Left ventricle myocardium inferior (tissue), 1 donor: ENCODE data around the gene ST8SIA5. TPM values are rescaled to one million over a fixed set of nuclear protein-coding genes. Genes with fewer than 3 reads are reported as not detected.

ENCODE experiments used
- DNase-seq: peaks from one replicate; pipeline ENCODE4 v3.0.0-alpha.2; 2020
- H3K27ac ChIP-seq: fragments of 200-600 bp; replicated peaks from 2 replicates; pipeline ENCODE4 v1.8.0; 2021
- H3K27me3 ChIP-seq: fragments of 200-600 bp; 2 replicates; pipeline ENCODE4 v1.8.0; 2021; ENCODE audit warnings: low read depth
- H3K36me3 ChIP-seq: fragments of 200-600 bp; 2 replicates; pipeline ENCODE4 v1.8.0; 2021
- H3K4me1 ChIP-seq: fragments of 200-600 bp; 2 replicates; pipeline ENCODE4 v1.8.0; 2021
- H3K4me3 ChIP-seq: fragments of 200-600 bp; 2 replicates; pipeline ENCODE4 v1.8.0; 2021; ENCODE audit warnings: mild to moderate bottlenecking, moderate library complexity
- H3K9me3 ChIP-seq: fragments of 200-600 bp; replicated peaks from 2 replicates; pipeline ENCODE4 v1.8.0; 2021
- intact Hi-C: fragments of 100-400 bp; cut with micrococcal nuclease; formaldehyde crosslinking; loops from one replicate; pipeline ENCODE4 v1.11.0; 2022
- total RNA-seq: library from RNA; stranded (reverse); fragmentation: NEBNext Ultra II Directional; extraction: Animal tissue kit (Norgen Biotek cat#: 25700); gene quantifications from one replicate; pipeline ENCODE4 v1.2.1, GENCODE V29; 2021
- TF ChIP-seq, protein P1 (sequence below): fragments of 200-600 bp; IDR thresholded peaks from 2 replicates; pipeline ENCODE4 v1.8.0; 2021; ENCODE audit warnings: antibody characterized with exemption, mild to moderate bottlenecking, borderline replicate concordance
- donor health status: DM: no; HTN: yes; CAD: no; lungs with severe emphysema.

ST8SIA5 gene
- total RNA-seq, 1 donor from 2014 or later = 6.2 TPM

GRCh38 chr18:46672062-46672970 lies 84.5 kb downstream of the ST8SIA5 start:
- no peak overlapping the region for H3K4me3 ChIP-seq
- TF ChIP-seq, protein P1, sequence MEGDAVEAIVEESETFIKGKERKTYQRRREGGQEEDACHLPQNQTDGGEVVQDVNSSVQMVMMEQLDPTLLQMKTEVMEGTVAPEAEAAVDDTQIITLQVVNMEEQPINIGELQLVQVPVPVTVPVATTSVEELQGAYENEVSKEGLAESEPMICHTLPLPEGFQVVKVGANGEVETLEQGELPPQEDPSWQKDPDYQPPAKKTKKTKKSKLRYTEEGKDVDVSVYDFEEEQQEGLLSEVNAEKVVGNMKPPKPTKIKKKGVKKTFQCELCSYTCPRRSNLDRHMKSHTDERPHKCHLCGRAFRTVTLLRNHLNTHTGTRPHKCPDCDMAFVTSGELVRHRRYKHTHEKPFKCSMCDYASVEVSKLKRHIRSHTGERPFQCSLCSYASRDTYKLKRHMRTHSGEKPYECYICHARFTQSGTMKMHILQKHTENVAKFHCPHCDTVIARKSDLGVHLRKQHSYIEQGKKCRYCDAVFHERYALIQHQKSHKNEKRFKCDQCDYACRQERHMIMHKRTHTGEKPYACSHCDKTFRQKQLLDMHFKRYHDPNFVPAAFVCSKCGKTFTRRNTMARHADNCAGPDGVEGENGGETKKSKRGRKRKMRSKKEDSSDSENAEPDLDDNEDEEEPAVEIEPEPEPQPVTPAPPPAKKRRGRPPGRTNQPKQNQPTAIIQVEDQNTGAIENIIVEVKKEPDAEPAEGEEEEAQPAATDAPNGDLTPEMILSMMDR = no peak
- peaks cover 8% of the 10 kb centered on the region for H3K27me3 ChIP-seq
- no peaks in the 10 kb centered on the region for H3K9me3 ChIP-seq
- no peak for DNase-seq
- no peaks in the 10 kb centered on the region for H3K4me1 ChIP-seq
- H3K27ac ChIP-seq = no peak overlapping the region
- H3K36me3 ChIP-seq = no peaks in the 10 kb centered on the region
- intact Hi-C loops = no loop called here

GRCh38 chr18:46668694-46669093 lies 88.2 kb downstream of the ST8SIA5 start:
- intact Hi-C loops = no loop called here
- Histone ChIP-seq H3K9me3 (no peaks in the 10 kb centered on the region), H3K4me1 (no peaks in the 10 kb centered on the region), H3K27ac (no peak overlapping the region), H3K27me3 (peaks cover 4% of the 10 kb centered on the region), H3K36me3 (no peaks in the 10 kb centered on the region), H3K4me3 (no peak overlapping the region)
- no peak for DNase-seq
- TF ChIP-seq, protein P1 = no peak

GRCh38 chr18:46668135-46668534 lies 88.7 kb downstream of the ST8SIA5 start:
- H3K36me3 ChIP-seq = no peaks in the 10 kb centered on the region
- no peak overlapping the region for H3K4me3 ChIP-seq
- no peaks in the 10 kb centered on the region for H3K9me3 ChIP-seq
- H3K27me3 ChIP-seq = peaks cover 4% of the 10 kb centered on the region
- TF ChIP-seq, protein P1 = no peak
- intact Hi-C loops = no loop called here
- DNase-seq = no peak
- no peaks in the 10 kb centered on the region for H3K4me1 ChIP-seq
- no peak overlapping the region for H3K27ac ChIP-seq

DNA sequence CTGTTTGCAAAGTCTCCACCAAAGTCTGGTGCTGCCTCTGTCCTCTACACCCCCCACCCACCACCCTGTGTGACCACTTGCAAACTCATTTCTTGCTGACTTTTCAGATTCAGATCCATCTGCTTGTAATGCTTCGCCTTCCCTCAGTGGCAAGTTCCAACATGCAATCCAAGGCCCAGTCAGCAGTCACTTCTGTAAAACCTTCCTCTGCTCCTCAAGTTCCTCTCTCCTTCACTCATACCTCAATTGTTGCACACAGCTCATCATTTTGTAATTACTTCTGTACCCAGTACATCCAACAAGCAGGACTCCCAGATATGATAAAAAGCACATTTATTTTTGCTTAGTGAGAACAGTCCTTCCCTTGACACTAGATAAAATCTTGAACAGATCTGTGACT lies 93.3 kb downstream of the ST8SIA5 start:
- Histone ChIP-seq H3K4me1 (no peaks in the 10 kb centered on the region), H3K9me3 (no peaks in the 10 kb centered on the region), H3K27ac (no peak overlapping the region), H3K27me3 (peaks cover 4% of the 10 kb centered on the region), H3K36me3 (no peaks in the 10 kb centered on the region), H3K4me3 (no peak overlapping the region)
- TF ChIP-seq, protein P1 = no peak
- intact Hi-C loops = no loop called here
- no peak for DNase-seq

GRCh38 chr18:46660957-46661749 lies 95.7 kb downstream of the ST8SIA5 start:
- H3K27me3 ChIP-seq = peaks cover 7% of the 10 kb centered on the region
- no peaks in the 10 kb centered on the region for H3K9me3 ChIP-seq
- no peaks in the 10 kb centered on the region for H3K36me3 ChIP-seq
- DNase-seq = no peak
- intact Hi-C loops = no loop called here
- no peaks in the 10 kb centered on the region for H3K4me1 ChIP-seq
- TF ChIP-seq, protein P1 = no peak
- H3K4me3 ChIP-seq = no peak overlapping the region
- no peak overlapping the region for H3K27ac ChIP-seq
